ENCODE measurements around the gene STK39.
"Not testable (repeated sequence)": the region's sequence is repeated elsewhere in the genome, so short reads cannot be mapped to it uniquely, and the experiment has no call there.

The STK39 gene

DNA sequence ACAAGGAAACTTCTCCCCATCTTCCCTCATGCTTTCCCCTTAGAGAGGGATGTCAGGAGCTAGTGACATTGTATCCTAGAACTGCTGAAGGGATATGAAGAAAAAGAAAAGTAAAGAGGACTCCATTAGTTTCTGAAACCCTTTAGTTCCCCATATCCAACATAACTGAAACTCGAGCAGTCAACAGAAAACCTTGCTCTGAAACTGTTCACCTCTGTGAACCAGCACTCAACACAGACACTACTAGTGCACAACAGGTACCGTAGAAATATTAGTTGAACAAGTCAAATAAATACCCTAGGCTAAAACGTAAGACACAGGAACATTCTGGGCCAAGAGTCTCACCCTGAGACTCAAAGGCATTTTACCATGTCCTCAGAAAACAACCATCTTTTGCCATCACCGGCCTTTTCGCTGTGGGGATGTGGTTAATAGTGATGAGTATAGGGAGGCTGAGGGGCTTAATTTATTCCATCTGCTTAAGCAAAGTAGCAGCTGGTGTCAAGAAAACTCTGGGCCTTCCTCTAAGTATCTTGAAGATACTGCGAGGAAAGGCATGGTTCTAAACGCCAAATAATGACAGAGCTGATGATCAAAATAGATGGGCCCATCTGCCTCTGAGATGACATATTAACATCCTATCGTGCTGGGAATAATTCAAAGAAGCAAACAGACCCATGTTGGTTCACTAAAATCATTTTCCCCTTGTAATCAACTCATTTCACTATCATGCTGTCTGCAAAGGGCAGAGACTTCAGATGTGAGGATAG is 156.8 kb downstream of the STK39 start:
- peak; percentile 12 for DNase-seq (ENCODE audit: low spot score)
- TF ChIP-seq, protein P1, sequence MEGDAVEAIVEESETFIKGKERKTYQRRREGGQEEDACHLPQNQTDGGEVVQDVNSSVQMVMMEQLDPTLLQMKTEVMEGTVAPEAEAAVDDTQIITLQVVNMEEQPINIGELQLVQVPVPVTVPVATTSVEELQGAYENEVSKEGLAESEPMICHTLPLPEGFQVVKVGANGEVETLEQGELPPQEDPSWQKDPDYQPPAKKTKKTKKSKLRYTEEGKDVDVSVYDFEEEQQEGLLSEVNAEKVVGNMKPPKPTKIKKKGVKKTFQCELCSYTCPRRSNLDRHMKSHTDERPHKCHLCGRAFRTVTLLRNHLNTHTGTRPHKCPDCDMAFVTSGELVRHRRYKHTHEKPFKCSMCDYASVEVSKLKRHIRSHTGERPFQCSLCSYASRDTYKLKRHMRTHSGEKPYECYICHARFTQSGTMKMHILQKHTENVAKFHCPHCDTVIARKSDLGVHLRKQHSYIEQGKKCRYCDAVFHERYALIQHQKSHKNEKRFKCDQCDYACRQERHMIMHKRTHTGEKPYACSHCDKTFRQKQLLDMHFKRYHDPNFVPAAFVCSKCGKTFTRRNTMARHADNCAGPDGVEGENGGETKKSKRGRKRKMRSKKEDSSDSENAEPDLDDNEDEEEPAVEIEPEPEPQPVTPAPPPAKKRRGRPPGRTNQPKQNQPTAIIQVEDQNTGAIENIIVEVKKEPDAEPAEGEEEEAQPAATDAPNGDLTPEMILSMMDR (IDR thresholded peaks at IDR 0.05; ENCODE audit: extremely low read depth, missing control alignments): no peak

GRCh38 chr2:168089200-168089599 is 158.2 kb downstream of the STK39 start:
- DNase-seq (ENCODE audit: low spot score): peak; percentile 7
- TF ChIP-seq, protein P1 (IDR thresholded peaks at IDR 0.05; ENCODE audit: extremely low read depth, missing control alignments): no peak

GRCh38 chr2:168087401-168087800 is 160.0 kb downstream of the STK39 start:
- DNase-seq (ENCODE audit: low spot score): no peak
- TF ChIP-seq, protein P1 (IDR thresholded peaks at IDR 0.05; ENCODE audit: extremely low read depth, missing control alignments): no peak

DNA sequence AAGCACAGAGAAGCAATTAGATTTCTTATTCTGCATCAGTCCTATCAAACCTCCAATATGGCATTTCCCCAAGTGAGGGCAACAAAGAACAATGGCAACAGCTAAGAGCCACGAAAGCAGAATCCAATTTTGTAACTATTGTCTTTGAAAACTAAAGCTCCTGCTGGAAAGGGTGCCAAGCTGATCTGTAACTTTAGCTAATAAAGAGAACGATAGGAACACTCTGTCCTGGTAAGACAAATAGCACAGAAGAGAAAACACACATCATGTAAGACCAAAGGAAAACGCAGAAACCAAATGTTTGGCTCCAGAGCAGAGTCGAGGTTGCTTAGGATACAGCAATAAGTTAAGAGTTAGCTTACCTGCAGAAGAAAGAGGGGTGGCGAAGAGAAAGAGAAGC is 160.5 kb downstream of the STK39 start:
- no peak for DNase-seq (ENCODE audit: low spot score)
- TF ChIP-seq, protein P1 (IDR thresholded peaks at IDR 0.05; ENCODE audit: extremely low read depth, missing control alignments): no peak

GRCh38 chr2:168085801-168086361 is 161.5 kb downstream of the STK39 start:
- no peak for DNase-seq (ENCODE audit: low spot score)
- TF ChIP-seq, protein P1 (IDR thresholded peaks at IDR 0.05; ENCODE audit: extremely low read depth, missing control alignments): no peak

GRCh38 chr2:168084288-168084687 is 163.1 kb downstream of the STK39 start:
- no peak for DNase-seq (ENCODE audit: low spot score)
- TF ChIP-seq, protein P1 (IDR thresholded peaks at IDR 0.05; ENCODE audit: extremely low read depth, missing control alignments): no peak

DNA sequence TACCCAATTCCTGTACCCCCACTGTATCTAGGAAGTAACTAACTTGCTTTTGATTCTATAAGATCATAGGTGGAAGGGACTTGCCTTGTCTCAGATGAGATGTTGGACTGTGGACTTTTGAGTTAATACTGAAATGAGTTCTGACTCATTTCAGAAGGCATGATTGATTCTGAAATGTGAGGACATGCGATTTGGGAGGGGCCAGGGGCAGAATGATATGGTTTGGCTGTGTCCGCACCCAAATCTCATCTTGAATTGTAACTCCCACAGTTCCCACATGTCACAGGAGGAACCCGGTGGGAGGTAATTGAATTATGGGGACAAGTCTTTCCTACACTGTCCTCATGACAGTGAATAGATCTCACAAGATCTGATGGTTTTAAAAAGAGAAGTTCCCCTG is 165.9 kb downstream of the STK39 start:
- not testable (repeated sequence) for DNase-seq (ENCODE audit: low spot score)

- TF ChIP-seq, protein P1 (IDR thresholded peaks at IDR 0.05; ENCODE audit: extremely low read depth, missing control alignments): no peak
- no peak for DNase-seq (ENCODE audit: low spot score)
Measured at GRCh38 chr2:168079236-168079635, 168.2 kb downstream of the STK39 start.

Data from GM20000 (cell line).